Measurements from ENCODE around the gene LY6G5C. TPM values are rescaled to one million over a fixed set of nuclear protein-coding genes. Genes with fewer than 3 reads are reported as not detected.

Gene LY6G5C
- total RNA-seq, 1 donor from 2014 or later, result 4.9 TPM

DNA sequence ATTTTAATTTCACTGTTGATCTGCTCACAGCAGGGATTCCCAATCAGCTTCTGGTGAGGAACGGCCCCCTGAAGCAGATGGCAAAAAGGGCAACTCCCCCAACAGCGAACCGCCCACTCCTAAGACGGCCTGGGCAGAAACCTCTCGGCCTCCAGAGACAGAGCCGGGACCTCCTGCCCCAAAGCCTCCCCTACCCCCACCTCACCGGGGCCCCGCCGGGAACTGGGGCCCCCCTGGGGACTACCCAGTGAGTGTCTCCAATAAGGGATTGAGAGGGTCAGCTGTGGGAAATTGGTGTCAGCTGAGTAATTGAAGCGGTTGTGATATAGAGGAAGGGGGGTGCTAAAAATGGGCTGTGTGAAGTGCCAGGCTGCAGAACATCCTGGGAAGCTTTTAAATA is 53.9 kb downstream of the LY6G5C start:
- no peaks in the 10 kb centered on the region for H3K27me3 Mint-ChIP-seq
- H3K4me1 Mint-ChIP-seq, result peaks cover 26% of the 10 kb centered on the region
- no peak for DNase-seq
- peaks cover 87% of the 10 kb centered on the region for H3K36me3 Mint-ChIP-seq (ENCODE audit: low read depth)
- no peak overlapping the region for H3K27ac Mint-ChIP-seq
- H3K4me3 Mint-ChIP-seq, result no peak overlapping the region
- intact Hi-C loops (cut with micrococcal nuclease), result no loop called here
- H3K9me3 Mint-ChIP-seq, result no peaks in the 10 kb centered on the region

Other genes with a start within 250 kb of the LY6G5C start
- 32.8 and 35.5 TPM in 2 replicates for gene MICB, start 182.9 kb downstream of the LY6G5C start, total RNA-seq
- gene MCCD1, start 152.1 kb downstream of the LY6G5C start, total RNA-seq, result not detected in 2 replicates
- 696 and 720 TPM in 2 replicates for gene DDX39B, start 139.1 kb downstream of the LY6G5C start, total RNA-seq
- gene ATP6V1G2, start 134.5 kb downstream of the LY6G5C start, total RNA-seq, result 0.89 and 0.92 TPM in 2 replicates
- gene NFKBIL1, start 133.5 kb downstream of the LY6G5C start, total RNA-seq, result 14.8 and 16.2 TPM in 2 replicates
- 622 and 631 TPM in 2 replicates for gene LTA, start 108.8 kb downstream of the LY6G5C start, total RNA-seq
- gene TNF, start 105.5 kb downstream of the LY6G5C start, total RNA-seq, result 294 and 303 TPM in 2 replicates
- gene LTB, start 98.6 kb downstream of the LY6G5C start, total RNA-seq, result 134 and 136 TPM in 2 replicates
- 42.6 and 46.4 TPM in 2 replicates for gene LST1, start 94.8 kb downstream of the LY6G5C start, total RNA-seq
- 12.2 and 14.5 TPM in 2 replicates for gene NCR3, start 88.1 kb downstream of the LY6G5C start, total RNA-seq
- gene AIF1, start 65.8 kb downstream of the LY6G5C start, total RNA-seq, result 68.2 and 69.6 TPM in 2 replicates
- 290 and 303 TPM in 2 replicates for gene PRRC2A, start 60.4 kb downstream of the LY6G5C start, total RNA-seq
- 324 and 342 TPM in 2 replicates for gene BAG6, start 28.4 kb downstream of the LY6G5C start, total RNA-seq
- gene APOM, start 25.2 kb downstream of the LY6G5C start, total RNA-seq, result 2.5 and 3.4 TPM in 2 replicates
- 16.8 and 17.9 TPM in 2 replicates for gene C6orf47, start 20.3 kb downstream of the LY6G5C start, total RNA-seq
- 32.9 and 33.6 TPM in 2 replicates for gene GPANK1, start 16.1 kb downstream of the LY6G5C start, total RNA-seq
- 288 and 302 TPM in 2 replicates for gene CSNK2B, start 15.0 kb downstream of the LY6G5C start, total RNA-seq
- gene LY6G5B, start 11.1 kb downstream of the LY6G5C start, total RNA-seq, result 32.8 and 33.5 TPM in 2 replicates
- 43.1 and 44.7 TPM in 2 replicates for gene ABHD16A, start 22.3 kb upstream of the LY6G5C start, total RNA-seq
- gene LY6G6F, start 25.8 kb upstream of the LY6G5C start, total RNA-seq, result not detected in 2 replicates
- gene LY6G6D, start 34.3 kb upstream of the LY6G5C start, total RNA-seq, result not detected in 2 replicates
- not detected in 2 replicates for gene LY6G6C, start 40.7 kb upstream of the LY6G5C start, total RNA-seq
- gene MPIG6B, start 42.3 kb upstream of the LY6G5C start, total RNA-seq, result not detected in 2 replicates
- gene DDAH2, start 48.2 kb upstream of the LY6G5C start, total RNA-seq, result 4.8 and 5.6 TPM in 2 replicates
- 385 TPM in 2 replicates for gene CLIC1, start 55.5 kb upstream of the LY6G5C start, total RNA-seq
- 87.8 and 99.6 TPM in 2 replicates for gene MSH5, start 58.9 kb upstream of the LY6G5C start, total RNA-seq
- 15.0 and 17.7 TPM in 2 replicates for gene SAPCD1, start 81.6 kb upstream of the LY6G5C start, total RNA-seq
- gene VWA7, start 96.3 kb upstream of the LY6G5C start, total RNA-seq, result 3.0 and 3.2 TPM in 2 replicates
- gene VARS1, start 114.7 kb upstream of the LY6G5C start, total RNA-seq, result 173 and 181 TPM in 2 replicates
- 142 and 146 TPM in 2 replicates for gene LSM2, start 125.9 kb upstream of the LY6G5C start, total RNA-seq
- 1.8 and 2.5 TPM in 2 replicates for gene HSPA1L, start 134.2 kb upstream of the LY6G5C start, total RNA-seq
- 189 and 190 TPM in 2 replicates for gene HSPA1A, start 134.5 kb upstream of the LY6G5C start, total RNA-seq
- gene HSPA1B, start 146.7 kb upstream of the LY6G5C start, total RNA-seq, result 156 and 161 TPM in 2 replicates
- gene NEU1, start 181.8 kb upstream of the LY6G5C start, total RNA-seq, result 20.4 and 22.2 TPM in 2 replicates
- gene SLC44A4, start 197.9 kb upstream of the LY6G5C start, total RNA-seq, result 0.21 TPM in 1 of 2 replicates, not detected in the other
- 73.5 and 79.3 TPM in 2 replicates for gene EHMT2, start 216.6 kb upstream of the LY6G5C start, total RNA-seq
- 3.7 and 4.6 TPM in 2 replicates for gene ZBTB12, start 221.0 kb upstream of the LY6G5C start, total RNA-seq
- 0.30 and 0.43 TPM in 2 replicates for gene C2, start 246.7 kb upstream of the LY6G5C start, total RNA-seq

Data from activated CD4-positive, alpha-beta T cell treated with anti-CD3 and anti-CD28 coated beads, Interleukin-2, amount 10 ng/mL, durations not matched to agents 24 days and 14 days (primary cell).